Lower leg skin (tissue), 3 donors: ENCODE data around the gene NT5M.

Experiments used
- POLR2A ChIP-seq, 2 donors: fragments of 450-650 bp; IDR thresholded peaks; one replicate each; pipeline ENCODE4 v1.6.1; 2016 to 2017; ENCODE audit warnings: antibody characterized with exemption in 2 of 2, mild to moderate bottlenecking in 1 of 2, moderate library complexity in 1 of 2
- TF ChIP-seq, protein P1 (sequence below), 3 donors: fragments of 450-650 bp; IDR thresholded peaks; one replicate each; pipeline ENCODE4 v1.5.1; 2016; ENCODE audit warnings: antibody characterized with exemption in 3 of 3, mild to moderate bottlenecking in 3 of 3, moderate library complexity in 2 of 3

DNA sequence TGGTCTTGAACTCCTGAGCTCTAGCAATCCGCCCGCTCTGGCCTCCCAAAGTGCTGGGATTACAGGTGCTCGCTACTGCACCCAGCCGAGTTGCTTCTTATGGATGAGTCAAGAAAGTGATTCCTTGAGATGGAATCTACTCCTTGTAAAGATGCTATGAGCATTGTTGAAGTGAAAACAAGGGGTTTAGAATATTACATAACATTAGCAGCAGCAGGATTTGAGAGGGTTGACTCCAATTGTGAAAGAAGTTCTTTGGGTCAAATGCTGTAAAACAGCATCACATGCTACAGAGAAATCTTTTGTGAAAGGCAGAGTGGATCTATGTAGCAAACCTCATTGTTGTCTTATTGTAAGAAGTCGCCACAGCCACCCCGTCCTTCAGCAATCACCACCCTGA is 72.7 kb downstream of the NT5M start:
- TF ChIP-seq, protein P1, sequence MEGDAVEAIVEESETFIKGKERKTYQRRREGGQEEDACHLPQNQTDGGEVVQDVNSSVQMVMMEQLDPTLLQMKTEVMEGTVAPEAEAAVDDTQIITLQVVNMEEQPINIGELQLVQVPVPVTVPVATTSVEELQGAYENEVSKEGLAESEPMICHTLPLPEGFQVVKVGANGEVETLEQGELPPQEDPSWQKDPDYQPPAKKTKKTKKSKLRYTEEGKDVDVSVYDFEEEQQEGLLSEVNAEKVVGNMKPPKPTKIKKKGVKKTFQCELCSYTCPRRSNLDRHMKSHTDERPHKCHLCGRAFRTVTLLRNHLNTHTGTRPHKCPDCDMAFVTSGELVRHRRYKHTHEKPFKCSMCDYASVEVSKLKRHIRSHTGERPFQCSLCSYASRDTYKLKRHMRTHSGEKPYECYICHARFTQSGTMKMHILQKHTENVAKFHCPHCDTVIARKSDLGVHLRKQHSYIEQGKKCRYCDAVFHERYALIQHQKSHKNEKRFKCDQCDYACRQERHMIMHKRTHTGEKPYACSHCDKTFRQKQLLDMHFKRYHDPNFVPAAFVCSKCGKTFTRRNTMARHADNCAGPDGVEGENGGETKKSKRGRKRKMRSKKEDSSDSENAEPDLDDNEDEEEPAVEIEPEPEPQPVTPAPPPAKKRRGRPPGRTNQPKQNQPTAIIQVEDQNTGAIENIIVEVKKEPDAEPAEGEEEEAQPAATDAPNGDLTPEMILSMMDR (IDR thresholded peaks at IDR 0.05) = no peak
- no peak for TF ChIP-seq POLR2A (IDR thresholded peaks at IDR 0.05)
